HG02642 (cell line): ENCODE measurements around the gene MRPS16.

Experiments used
- ATAC-seq: cut with Tn5 transposase; IDR thresholded peaks from one replicate; pipeline ENCODE4 v1.9.1; 2021; ENCODE audit warnings: mild to moderate bottlenecking; ENCODE audit not compliant: unreplicated experiment, poor library complexity

The MRPS16 gene

GRCh38 chr10:73244866-73245477, 7.5 kb downstream of the MRPS16 start:
- no peak for ATAC-seq

GRCh38 chr10:73239908-73240307, 12.5 kb downstream of the MRPS16 start:
- no peak for ATAC-seq

- ATAC-seq = no peak
Observed at GRCh38 chr10:73238990-73239566, 13.4 kb downstream of the MRPS16 start.

GRCh38 chr10:73234695-73235094, 17.7 kb downstream of the MRPS16 start:
- no peak for ATAC-seq

GRCh38 chr10:73233883-73234282, 18.6 kb downstream of the MRPS16 start:
- no peak for ATAC-seq

- no peak for ATAC-seq
Observed at GRCh38 chr10:73232887-73233286, 19.6 kb downstream of the MRPS16 start.

- ATAC-seq = no peak
Observed at GRCh38 chr10:73229567-73229966, 22.9 kb downstream of the MRPS16 start.

- ATAC-seq = no peak
Observed at GRCh38 chr10:73228247-73228646, 24.2 kb downstream of the MRPS16 start.

- ATAC-seq = no peak
Observed at GRCh38 chr10:73226663-73227062, 25.8 kb downstream of the MRPS16 start.

- ATAC-seq = no peak
Observed at GRCh38 chr10:73225518-73225917, 26.9 kb downstream of the MRPS16 start.

GRCh38 chr10:73220989-73221388, 31.5 kb downstream of the MRPS16 start:
- ATAC-seq = no peak

GRCh38 chr10:73219384-73219783, 33.1 kb downstream of the MRPS16 start:
- no peak for ATAC-seq

- ATAC-seq = no peak
Observed at GRCh38 chr10:73218431-73219191, 33.8 kb downstream of the MRPS16 start.

GRCh38 chr10:73217628-73218027, 34.8 kb downstream of the MRPS16 start:
- ATAC-seq = no peak

- no peak for ATAC-seq
Observed at GRCh38 chr10:73215749-73216148, 36.7 kb downstream of the MRPS16 start.

GRCh38 chr10:73211106-73211811, 41.2 kb downstream of the MRPS16 start:
- no peak for ATAC-seq

- no peak for ATAC-seq
Observed at GRCh38 chr10:73210395-73211105, 41.9 kb downstream of the MRPS16 start.

- ATAC-seq = no peak
Observed at GRCh38 chr10:73209705-73210104, 42.7 kb downstream of the MRPS16 start.

GRCh38 chr10:73207883-73208282, 44.6 kb downstream of the MRPS16 start:
- no peak for ATAC-seq

GRCh38 chr10:73206385-73206784, 46.1 kb downstream of the MRPS16 start:
- ATAC-seq = no peak
